Ecto neural progenitor cell (in vitro differentiated cells): Measurements from ENCODE around the gene INSL3.
"Not testable (repeated sequence)": the region's sequence is repeated elsewhere in the genome, so short reads cannot be mapped to it uniquely, and the experiment has no call there.

Source experiments
- DNase-seq: peaks from one replicate; pipeline ENCODE4 v3.0.0-alpha.2; 2018; ENCODE audit warnings: low spot score

Gene INSL3

GRCh38 chr19:17783721-17784120, 37.6 kb downstream of the INSL3 start:
- not testable (repeated sequence) for DNase-seq

- DNase-seq = no peak
Measured at GRCh38 chr19:17780781-17781180, 40.5 kb downstream of the INSL3 start.

GRCh38 chr19:17778968-17779929, 42.1 kb downstream of the INSL3 start:
- peak; percentile 78 for DNase-seq

- peak; percentile 88 for DNase-seq
Measured at GRCh38 chr19:17778251-17778967, 42.9 kb downstream of the INSL3 start.

- not testable (repeated sequence) for DNase-seq
Measured at GRCh38 chr19:17777840-17778239, 43.5 kb downstream of the INSL3 start.

- no peak for DNase-seq
Measured at GRCh38 chr19:17775991-17776803, 45.1 kb downstream of the INSL3 start.

GRCh38 chr19:17775245-17775927, 45.9 kb downstream of the INSL3 start:
- peak; percentile 84 for DNase-seq

- no peak for DNase-seq
Measured at GRCh38 chr19:17772172-17772571, 49.1 kb downstream of the INSL3 start.

GRCh38 chr19:17770613-17771012, 50.7 kb downstream of the INSL3 start:
- DNase-seq = no peak

- DNase-seq = no peak
Measured at GRCh38 chr19:17767559-17767958, 53.8 kb downstream of the INSL3 start.

- peak; percentile 86 for DNase-seq
Measured at GRCh38 chr19:17766543-17767131, 54.7 kb downstream of the INSL3 start.
